ENCODE measurements around the gene AGA.

Gene AGA

GRCh38 chr4:177441803-177442622, at the start of gene AGA:
Gene AGA, minus strand, starts transcription at chr4:177442437. Its CDS starts 62 bp downstream, at chr4:177442375.
- H3K4me3 Mint-ChIP-seq = peak within 1 kb of the TSS; percentile 90
- peaks cover 36% of the 10 kb centered on the region for H3K36me3 Mint-ChIP-seq (ENCODE audit: low read depth)
- peaks cover 31% of the 10 kb centered on the region for H3K4me1 Mint-ChIP-seq (ENCODE audit: low read depth)
- peak; percentile 96 for DNase-seq
- no peaks in the 10 kb centered on the region for H3K27me3 Mint-ChIP-seq
- H3K27ac Mint-ChIP-seq = peak within 1 kb of the TSS; percentile 96
- no peaks in the 10 kb centered on the region for H3K9me3 Mint-ChIP-seq

GRCh38 chr4:177492022-177492421, 49.8 kb upstream of the AGA start:
- H3K9me3 Mint-ChIP-seq = no peaks in the 10 kb centered on the region
- DNase-seq = no peak
- no peak overlapping the region for H3K4me3 Mint-ChIP-seq
- H3K4me1 Mint-ChIP-seq (ENCODE audit: low read depth) = peaks cover 12% of the 10 kb centered on the region
- no peak overlapping the region for H3K27ac Mint-ChIP-seq
- no peaks in the 10 kb centered on the region for H3K36me3 Mint-ChIP-seq (ENCODE audit: low read depth)
- H3K27me3 Mint-ChIP-seq = no peaks in the 10 kb centered on the region

- no peaks in the 10 kb centered on the region for H3K36me3 Mint-ChIP-seq (ENCODE audit: low read depth)
These were observed 48.5 kb upstream of the AGA start for GRCh38 chr4:177490769-177491168.

GRCh38 chr4:177489471-177490246, 47.4 kb upstream of the AGA start:
- Mint-ChIP-seq H3K36me3 (ENCODE audit: low read depth) (no peaks in the 10 kb centered on the region), H3K4me3 (no peak overlapping the region), H3K9me3 (no peaks in the 10 kb centered on the region), H3K4me1 (ENCODE audit: low read depth) (peaks cover 12% of the 10 kb centered on the region), H3K27ac (no peak overlapping the region), H3K27me3 (no peaks in the 10 kb centered on the region)
- DNase-seq = no peak

More at GRCh38 chr4:177490769-177491168, 48.5 kb upstream of the AGA start:
- no peak overlapping the region for H3K27ac Mint-ChIP-seq
- H3K27me3 Mint-ChIP-seq = no peaks in the 10 kb centered on the region
- H3K9me3 Mint-ChIP-seq = no peaks in the 10 kb centered on the region
- no peak overlapping the region for H3K4me3 Mint-ChIP-seq
- H3K4me1 Mint-ChIP-seq (ENCODE audit: low read depth) = peaks cover 12% of the 10 kb centered on the region
- no peak for DNase-seq

GRCh38 chr4:177487977-177488376, 45.7 kb upstream of the AGA start:
- Mint-ChIP-seq H3K27me3 (no peaks in the 10 kb centered on the region), H3K9me3 (no peaks in the 10 kb centered on the region), H3K27ac (no peak overlapping the region), H3K4me3 (no peak overlapping the region), H3K4me1 (ENCODE audit: low read depth) (peaks cover 15% of the 10 kb centered on the region), H3K36me3 (ENCODE audit: low read depth) (no peaks in the 10 kb centered on the region)
- DNase-seq = no peak

GRCh38 chr4:177485528-177485927, 43.3 kb upstream of the AGA start:
- DNase-seq = no peak
- Mint-ChIP-seq H3K27ac (no peak overlapping the region), H3K36me3 (ENCODE audit: low read depth) (no peaks in the 10 kb centered on the region), H3K27me3 (no peaks in the 10 kb centered on the region), H3K4me3 (no peak overlapping the region), H3K4me1 (ENCODE audit: low read depth) (peaks cover 17% of the 10 kb centered on the region), H3K9me3 (no peaks in the 10 kb centered on the region)

GRCh38 chr4:177484613-177485021, 42.4 kb upstream of the AGA start:
- no peak for DNase-seq
- Mint-ChIP-seq H3K9me3 (no peaks in the 10 kb centered on the region), H3K4me3 (no peak overlapping the region), H3K36me3 (ENCODE audit: low read depth) (no peaks in the 10 kb centered on the region), H3K4me1 (ENCODE audit: low read depth) (peaks cover 17% of the 10 kb centered on the region), H3K27ac (no peak overlapping the region), H3K27me3 (no peaks in the 10 kb centered on the region)

GRCh38 chr4:177483760-177484159, 41.5 kb upstream of the AGA start:
- H3K27ac Mint-ChIP-seq = no peak overlapping the region
- no peaks in the 10 kb centered on the region for H3K9me3 Mint-ChIP-seq
- H3K4me1 Mint-ChIP-seq (ENCODE audit: low read depth) = peaks cover 17% of the 10 kb centered on the region
- no peak for DNase-seq
- no peaks in the 10 kb centered on the region for H3K27me3 Mint-ChIP-seq
- H3K36me3 Mint-ChIP-seq (ENCODE audit: low read depth) = no peaks in the 10 kb centered on the region
- no peak overlapping the region for H3K4me3 Mint-ChIP-seq

- no peaks in the 10 kb centered on the region for H3K36me3 Mint-ChIP-seq (ENCODE audit: low read depth)
- H3K9me3 Mint-ChIP-seq = no peaks in the 10 kb centered on the region
- no peaks in the 10 kb centered on the region for H3K27me3 Mint-ChIP-seq
- H3K27ac Mint-ChIP-seq = no peak overlapping the region
- H3K4me3 Mint-ChIP-seq = no peak overlapping the region
- DNase-seq = no peak
- H3K4me1 Mint-ChIP-seq (ENCODE audit: low read depth) = peaks cover 16% of the 10 kb centered on the region
These were observed 41.0 kb upstream of the AGA start for GRCh38 chr4:177483271-177483670.

- no peak for DNase-seq
- peaks cover 8% of the 10 kb centered on the region for H3K4me1 Mint-ChIP-seq (ENCODE audit: low read depth)
- no peaks in the 10 kb centered on the region for H3K9me3 Mint-ChIP-seq
- H3K4me3 Mint-ChIP-seq = no peak overlapping the region
- H3K27ac Mint-ChIP-seq = no peak overlapping the region
- no peaks in the 10 kb centered on the region for H3K27me3 Mint-ChIP-seq
- H3K36me3 Mint-ChIP-seq (ENCODE audit: low read depth) = no peaks in the 10 kb centered on the region
These were observed 40.1 kb upstream of the AGA start for GRCh38 chr4:177482367-177482766.

- Mint-ChIP-seq H3K27ac (no peak overlapping the region), H3K9me3 (no peaks in the 10 kb centered on the region), H3K27me3 (no peaks in the 10 kb centered on the region), H3K4me1 (ENCODE audit: low read depth) (peaks cover 8% of the 10 kb centered on the region), H3K4me3 (no peak overlapping the region), H3K36me3 (ENCODE audit: low read depth) (no peaks in the 10 kb centered on the region)
- no peak for DNase-seq
These were observed 38.6 kb upstream of the AGA start for GRCh38 chr4:177480795-177481194.

- Mint-ChIP-seq H3K4me3 (no peak overlapping the region), H3K36me3 (ENCODE audit: low read depth) (no peaks in the 10 kb centered on the region), H3K27ac (no peak overlapping the region), H3K9me3 (no peaks in the 10 kb centered on the region), H3K27me3 (no peaks in the 10 kb centered on the region), H3K4me1 (ENCODE audit: low read depth) (peaks cover 8% of the 10 kb centered on the region)
- no peak for DNase-seq
These were observed 36.8 kb upstream of the AGA start for GRCh38 chr4:177479063-177479462.

GRCh38 chr4:177478496-177478895, 36.3 kb upstream of the AGA start:
- H3K4me1 Mint-ChIP-seq (ENCODE audit: low read depth) = peaks cover 6% of the 10 kb centered on the region
- H3K27ac Mint-ChIP-seq = no peak overlapping the region
- H3K27me3 Mint-ChIP-seq = no peaks in the 10 kb centered on the region
- no peaks in the 10 kb centered on the region for H3K36me3 Mint-ChIP-seq (ENCODE audit: low read depth)
- H3K4me3 Mint-ChIP-seq = no peak overlapping the region
- DNase-seq = no peak
- no peaks in the 10 kb centered on the region for H3K9me3 Mint-ChIP-seq

GRCh38 chr4:177473991-177474390, 31.8 kb upstream of the AGA start:
- Mint-ChIP-seq H3K36me3 (ENCODE audit: low read depth) (no peaks in the 10 kb centered on the region), H3K9me3 (no peaks in the 10 kb centered on the region), H3K4me1 (ENCODE audit: low read depth) (no peaks in the 10 kb centered on the region), H3K27ac (no peak overlapping the region), H3K27me3 (no peaks in the 10 kb centered on the region), H3K4me3 (no peak overlapping the region)
- no peak for DNase-seq

- Mint-ChIP-seq H3K4me1 (ENCODE audit: low read depth) (no peaks in the 10 kb centered on the region), H3K27me3 (no peaks in the 10 kb centered on the region), H3K36me3 (ENCODE audit: low read depth) (no peaks in the 10 kb centered on the region), H3K9me3 (no peaks in the 10 kb centered on the region), H3K27ac (no peak overlapping the region), H3K4me3 (no peak overlapping the region)
- no peak for DNase-seq
These were observed 21.8 kb upstream of the AGA start for GRCh38 chr4:177464026-177464425.
